ENCODE data around the gene MXD3.

The MXD3 gene

GRCh38 chr5:177339107-177339638, 27.5 kb upstream of the MXD3 start:
- DNase-seq = no peak

GRCh38 chr5:177338251-177339106, 26.8 kb upstream of the MXD3 start:
- DNase-seq = no peak

GRCh38 chr5:177336603-177337494, 25.2 kb upstream of the MXD3 start:
- DNase-seq = no peak

- no peak for DNase-seq
Observed at GRCh38 chr5:177336112-177336511, 24.4 kb upstream of the MXD3 start.

GRCh38 chr5:177335701-177336065, 24.0 kb upstream of the MXD3 start:
- DNase-seq = no peak

GRCh38 chr5:177334781-177335700, 23.3 kb upstream of the MXD3 start:
- no peak for DNase-seq

GRCh38 chr5:177334155-177334551, 22.5 kb upstream of the MXD3 start:
- no peak for DNase-seq

- no peak for DNase-seq
Observed at GRCh38 chr5:177333420-177334154, 21.9 kb upstream of the MXD3 start.

- no peak for DNase-seq
Observed at GRCh38 chr5:177332896-177333260, 21.2 kb upstream of the MXD3 start.

GRCh38 chr5:177332031-177332895, 20.6 kb upstream of the MXD3 start:
- DNase-seq = no peak

- DNase-seq = no peak
Observed at GRCh38 chr5:177330991-177331842, 19.5 kb upstream of the MXD3 start.

GRCh38 chr5:177329883-177330282, 18.2 kb upstream of the MXD3 start:
- no peak for DNase-seq

GRCh38 chr5:177328545-177329231, 17.0 kb upstream of the MXD3 start:
- DNase-seq = no peak

- no peak for DNase-seq
Observed at GRCh38 chr5:177327539-177328522, 16.1 kb upstream of the MXD3 start.

- no peak for DNase-seq
Observed at GRCh38 chr5:177325868-177326381, 14.2 kb upstream of the MXD3 start.

GRCh38 chr5:177320879-177321278, 9.2 kb upstream of the MXD3 start:
- no peak for DNase-seq

GRCh38 chr5:177319913-177320588, 8.4 kb upstream of the MXD3 start:
- DNase-seq = no peak

All from SHP77 treated with DMSO at 0.1 percent for 48 hours (cell line).